H1 (cell line): Measurements from ENCODE around the gene GPSM3. TPM values are rescaled to one million over a fixed set of nuclear protein-coding genes. Genes with fewer than 3 reads are reported as not detected.
"Not testable (repeated sequence)": the region's sequence is repeated elsewhere in the genome, so short reads cannot be mapped to it uniquely, and the experiment has no call there.

Source experiments
- CTCF ChIA-PET: fragments of 300-600 bp; sonication (Branson Sonifier 250); formaldehyde crosslinking; loops from one replicate; lab custom pipeline; 2021; ENCODE audit not compliant: partially characterized antibody; lab: Charles Lee
- POLR2A ChIA-PET: fragments of 300-600 bp; sonication (Branson Sonifier 250); formaldehyde crosslinking; loops from one replicate; lab custom pipeline; 2021; ENCODE audit warnings: inconsistent platforms; ENCODE audit not compliant: partially characterized antibody; lab: Charles Lee
- DNase-seq, 2 experiments: peaks; one replicate each; pipeline versions ENCODE4 v3.0.0 to v3.0.0-alpha.2; 2010 to 2022; ENCODE audit warnings: low spot score in 2 of 2, low read depth in 1 of 2, mixed read lengths in 1 of 2
- FAIRE-seq: peaks from 2 replicates; lab custom pipeline; 2011; peaks lifted over from hg19 to GRCh38; lab: Jason Lieb, UNC
- H2AFZ ChIP-seq: 2 replicates; pipeline ENCODE4 v1.8.1; 2012; ENCODE audit warnings: low read length, inconsistent platforms
- H2AK5ac ChIP-seq: 2 replicates; pipeline ENCODE4 v1.6.1; 2013; ENCODE audit warnings: low read depth, low read length
- H2BK120ac ChIP-seq: replicated peaks from 2 replicates; pipeline ENCODE3; 2013; ENCODE audit warnings: low read depth, low read length, inconsistent platforms
- H2BK12ac ChIP-seq: 2 replicates; pipeline ENCODE4 v1.6.1; 2013; ENCODE audit warnings: low read depth, low read length
- H2BK15ac ChIP-seq: 2 replicates; pipeline ENCODE4 v1.6.1; 2013; ENCODE audit warnings: low read length
- H2BK20ac ChIP-seq: 2 replicates; pipeline ENCODE4 v1.6.1; 2013; ENCODE audit warnings: low read length
- H2BK5ac ChIP-seq: 2 replicates; pipeline ENCODE4 v1.6.1; 2013; ENCODE audit warnings: low read depth, low read length
- H3K14ac ChIP-seq: 2 replicates; pipeline ENCODE4 v1.6.1; 2013; ENCODE audit warnings: inconsistent platforms; ENCODE audit not compliant: insufficient read length
- H3K18ac ChIP-seq: 2 replicates; pipeline ENCODE4 v1.6.1; 2013; ENCODE audit warnings: low read length; ENCODE audit errors: extremely low read depth
- H3K23ac ChIP-seq: 2 replicates; pipeline ENCODE4 v1.6.1; 2013; ENCODE audit warnings: inconsistent platforms; ENCODE audit not compliant: insufficient read length
- H3K23me2 ChIP-seq: 2 replicates; pipeline ENCODE4 v1.6.1; 2013; ENCODE audit warnings: low read depth, low read length
- H3K27ac ChIP-seq: 2 replicates; pipeline ENCODE4 v1.6.1; 2011; ENCODE audit warnings: low read depth, low read length, inconsistent platforms
- H3K27me3 ChIP-seq, 4 experiments: replicated peaks in 1 of 4; 1 replicate in 1 of 4; 2 replicates in 3 of 4; pipeline versions ENCODE4 v1.6.1 to v1.8.1; 2011 to 2013; ENCODE audit warnings: low read length in 3 of 4, mild to moderate bottlenecking in 3 of 4, inconsistent platforms in 2 of 4, mixed read lengths in 2 of 4, moderate library complexity in 1 of 4; ENCODE audit not compliant: control insufficient read depth in 3 of 4, insufficient read depth in 3 of 4; ENCODE audit errors: extremely low read depth in 1 of 4
- H3K36me3 ChIP-seq, 4 experiments: 2 replicates each; pipeline versions ENCODE4 v1.6.1 to v1.8.1; 2011 to 2013; ENCODE audit warnings: mild to moderate bottlenecking in 4 of 4, low read length in 3 of 4, moderate library complexity in 2 of 4, control low read depth in 1 of 4, inconsistent platforms in 1 of 4; ENCODE audit not compliant: insufficient read depth in 4 of 4, control insufficient read depth in 2 of 4
- H3K4ac ChIP-seq: replicated peaks from 2 replicates; pipeline ENCODE3; 2013; ENCODE audit warnings: low read length, low read depth, mixed read lengths, inconsistent platforms; ENCODE audit not compliant: insufficient read length
- H3K4me1 ChIP-seq, 4 experiments: replicated peaks in 1 of 4; 1 replicate in 1 of 4; 2 replicates in 3 of 4; pipeline versions ENCODE4 v1.6.1 to v1.8.1; 2011 to 2013; ENCODE audit warnings: low read length in 3 of 4, inconsistent platforms in 2 of 4, mixed read lengths in 1 of 4; ENCODE audit not compliant: insufficient read depth in 4 of 4, control insufficient read depth in 3 of 4
- H3K4me2 ChIP-seq, 2 experiments: 2 replicates each; pipeline versions ENCODE4 v1.6.1 to v1.8.1; 2011 to 2013; ENCODE audit warnings: low read depth in 2 of 2, low read length in 2 of 2, control low read depth in 1 of 2, inconsistent platforms in 1 of 2, mild to moderate bottlenecking in 1 of 2; ENCODE audit not compliant: insufficient read depth in 1 of 2
- H3K4me3 ChIP-seq, 4 experiments: fragments of 200-600, 300-600 bp in 1 of 4; sonication (generic), shearing (Covaris generic), sonication (Bioruptor Twin) in 1 of 4; 2 replicates each; pipeline versions ENCODE4 v1.5.1 to v1.8.1; 2011 to 2016; ENCODE audit warnings: low read length in 4 of 4, low read depth in 3 of 4, control low read depth in 2 of 4, inconsistent platforms in 2 of 4, mild to moderate bottlenecking in 2 of 4, mixed read lengths in 1 of 4, moderate library complexity in 1 of 4; ENCODE audit not compliant: insufficient read depth in 2 of 4; ENCODE audit errors: extremely low read depth in 1 of 4
- H3K56ac ChIP-seq: replicated peaks from 2 replicates; pipeline ENCODE3; 2013; ENCODE audit warnings: low read depth, mild to moderate bottlenecking, mixed read lengths, low read length, inconsistent platforms; ENCODE audit not compliant: insufficient read length
- H3K79me1 ChIP-seq: 2 replicates; pipeline ENCODE4 v1.6.1; 2013; ENCODE audit warnings: low read depth, low read length, control low read depth
- H3K79me2 ChIP-seq, 2 experiments: 2 replicates each; pipeline versions ENCODE4 v1.6.1 to v1.8.1; 2012 to 2013; ENCODE audit warnings: low read length in 2 of 2, mild to moderate bottlenecking in 2 of 2, inconsistent platforms in 1 of 2; ENCODE audit not compliant: insufficient read depth in 2 of 2, control insufficient read depth in 1 of 2
- H3K9ac ChIP-seq, 4 experiments: replicated peaks in 1 of 4; 1 replicate in 1 of 4; 2 replicates in 3 of 4; pipeline versions ENCODE4 v1.6.1 to v1.8.1; 2011 to 2013; ENCODE audit warnings: low read depth in 3 of 4, low read length in 3 of 4, control low read depth in 2 of 4, mild to moderate bottlenecking in 2 of 4, moderate library complexity in 2 of 4, inconsistent platforms in 1 of 4; ENCODE audit errors: extremely low read depth in 1 of 4
- H3K9me3 ChIP-seq, 2 experiments: 2 replicates each; pipeline versions ENCODE4 v1.6.1 to v1.8.1; 2012 to 2013; ENCODE audit warnings: mild to moderate bottlenecking in 2 of 2, moderate library complexity in 2 of 2, control low read depth in 1 of 2, inconsistent platforms in 1 of 2, low read depth in 1 of 2, low read length in 1 of 2, mixed read lengths in 1 of 2; ENCODE audit not compliant: insufficient read depth in 2 of 2
- H4K20me1 ChIP-seq, 2 experiments: replicated peaks in 1 of 2; 2 replicates each; pipeline versions ENCODE3 to v1.8.1; 2011 to 2013; ENCODE audit warnings: inconsistent platforms in 2 of 2, low read length in 2 of 2, mild to moderate bottlenecking in 1 of 2; ENCODE audit not compliant: insufficient read depth in 2 of 2, control insufficient read depth in 1 of 2
- H4K5ac ChIP-seq: 2 replicates; pipeline ENCODE4 v1.6.1; 2013; ENCODE audit warnings: low read length, low read depth, mixed read lengths, inconsistent platforms; ENCODE audit not compliant: insufficient read length
- H4K8ac ChIP-seq: 2 replicates; pipeline ENCODE4 v1.8.0; 2013; ENCODE audit warnings: mild to moderate bottlenecking, moderate library complexity, low read length, inconsistent platforms; ENCODE audit not compliant: insufficient read depth; ENCODE audit errors: extremely low read depth
- H4K91ac ChIP-seq: replicated peaks from 2 replicates; pipeline ENCODE3; 2013; ENCODE audit warnings: low read length, mixed read lengths, inconsistent platforms; ENCODE audit not compliant: insufficient read length
- WGBS, 2 experiments: shearing (Covaris generic) in 1 of 2; methylation state at CpG; one replicate each; pipeline versions ENCODE4 v1.1.6 to v1.1.7; 2013 to 2015; ENCODE audit warnings: low lambda C conversion rate in 2 of 2, mixed read lengths in 2 of 2, inconsistent platforms in 1 of 2, low coverage in 1 of 2, missing lambda C conversion rate in 1 of 2; ENCODE audit not compliant: insufficient replicate concordance in 2 of 2, insufficient coverage in 1 of 2, insufficient read length in 1 of 2; ENCODE audit errors: extremely low coverage in 1 of 2, missing lambda C conversion rate in 1 of 2; 5-methylcytosine and 5-hydroxymethylcytosine counted together
- polyA plus RNA-seq, 7 experiments: library from polyadenylated mRNA; depleted of rRNA in 3 of 7; stranded (reverse) in 5 of 7; unstranded in 2 of 7; fragments of >200 nt in 5 of 7; fragments of 200-250 nt in 2 of 7; gene quantifications; 1 replicate in 5 of 7; 2 replicates in 1 of 7; 4 replicates in 1 of 7; pipeline versions ENCODE4 v1.2.1 to v1.2.3, GENCODE V29; 2011 to 2013; ENCODE audit warnings: missing spikeins in 2 of 7, mixed read lengths in 2 of 7
- total RNA-seq: library from RNA; stranded (reverse); fragmentation: NEBNext Ultra II Directional; extraction: Animal tissue kit (Norgen Biotek cat#: 25700); gene quantifications from 2 replicates; pipeline ENCODE4 v1.2.1, GENCODE V29; 2021

Gene GPSM3
- total and polyA plus RNA-seq, 2 of the 8 experiments (the other 6 are each of a cell fraction or from before 2014, with no cell fraction given), result 6.6 to 9.8 TPM

GRCh38 chr6:32211432-32211831, 19.0 kb upstream of the GPSM3 start:
- H3K23me2 ChIP-seq, H3K36me3 ChIP-seq, CTCF ChIA-PET, H3K4me3 ChIP-seq, H3K23ac ChIP-seq, DNase-seq, H4K91ac ChIP-seq, H2BK5ac ChIP-seq, H2BK120ac ChIP-seq, H3K4me2 ChIP-seq, POLR2A ChIA-PET, H3K9me3 ChIP-seq, H4K8ac ChIP-seq, H4K5ac ChIP-seq, H2BK12ac ChIP-seq, FAIRE-seq, H4K20me1 ChIP-seq, H3K79me2 ChIP-seq, H3K27ac ChIP-seq, H2AFZ ChIP-seq, H3K79me1 ChIP-seq, H3K9ac ChIP-seq, H2BK20ac ChIP-seq, H3K14ac ChIP-seq, H2BK15ac ChIP-seq, H3K27me3 ChIP-seq, H3K18ac ChIP-seq, H2AK5ac ChIP-seq, H3K4me1 ChIP-seq, H3K56ac ChIP-seq, H3K4ac ChIP-seq: not testable (repeated sequence)
- 84% methylated on average over 4 of the region's 4 CpGs; no CpG with 5 or more reads in 1 of the 2 experiments for WGBS, 2 experiments
